ENCODE measurements around the gene PLAAT3. TPM values are rescaled to one million over a fixed set of nuclear protein-coding genes. Genes with fewer than 3 reads are reported as not detected.

PLAAT3 gene
- total RNA-seq, 1 donor from 2014 or later = 70.3 TPM

DNA sequence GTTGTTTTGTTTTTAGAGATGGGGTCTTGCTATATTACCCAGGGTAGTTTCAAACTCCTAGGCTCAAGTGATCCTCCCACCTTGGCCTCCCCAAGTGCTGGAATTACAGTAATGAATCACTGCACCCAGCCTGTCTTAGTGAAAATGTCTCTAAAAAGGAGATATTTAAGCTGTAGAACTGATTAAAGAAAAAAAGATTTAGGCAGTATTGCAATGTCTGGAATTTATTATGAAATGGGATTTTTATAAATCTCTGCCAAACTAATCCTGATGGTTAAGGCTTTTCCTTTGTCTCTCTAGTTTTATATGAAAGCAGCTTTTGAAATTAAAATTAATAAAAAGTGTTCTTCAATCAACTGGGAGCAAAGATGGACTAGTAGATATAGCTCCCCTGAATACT lies 2.1 kb downstream of the PLAAT3 start:
- H3K27ac ChIP-seq = no peak overlapping the region
- H3K4me3 ChIP-seq = peak overlapping the region; percentile 92
- H3K36me3 ChIP-seq = no peaks in the 10 kb centered on the region
- no peaks in the 10 kb centered on the region for H3K9me3 ChIP-seq
- TF ChIP-seq, protein P1, sequence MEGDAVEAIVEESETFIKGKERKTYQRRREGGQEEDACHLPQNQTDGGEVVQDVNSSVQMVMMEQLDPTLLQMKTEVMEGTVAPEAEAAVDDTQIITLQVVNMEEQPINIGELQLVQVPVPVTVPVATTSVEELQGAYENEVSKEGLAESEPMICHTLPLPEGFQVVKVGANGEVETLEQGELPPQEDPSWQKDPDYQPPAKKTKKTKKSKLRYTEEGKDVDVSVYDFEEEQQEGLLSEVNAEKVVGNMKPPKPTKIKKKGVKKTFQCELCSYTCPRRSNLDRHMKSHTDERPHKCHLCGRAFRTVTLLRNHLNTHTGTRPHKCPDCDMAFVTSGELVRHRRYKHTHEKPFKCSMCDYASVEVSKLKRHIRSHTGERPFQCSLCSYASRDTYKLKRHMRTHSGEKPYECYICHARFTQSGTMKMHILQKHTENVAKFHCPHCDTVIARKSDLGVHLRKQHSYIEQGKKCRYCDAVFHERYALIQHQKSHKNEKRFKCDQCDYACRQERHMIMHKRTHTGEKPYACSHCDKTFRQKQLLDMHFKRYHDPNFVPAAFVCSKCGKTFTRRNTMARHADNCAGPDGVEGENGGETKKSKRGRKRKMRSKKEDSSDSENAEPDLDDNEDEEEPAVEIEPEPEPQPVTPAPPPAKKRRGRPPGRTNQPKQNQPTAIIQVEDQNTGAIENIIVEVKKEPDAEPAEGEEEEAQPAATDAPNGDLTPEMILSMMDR (IDR thresholded peaks at IDR 0.05) = no peak
- H3K4me1 ChIP-seq = peaks cover 48% of the 10 kb centered on the region
- intact Hi-C loops (cut with DNase I) = no loop called here
- DNase-seq = no peak
- no peaks in the 10 kb centered on the region for H3K27me3 ChIP-seq
- no peak for ATAC-seq

DNA sequence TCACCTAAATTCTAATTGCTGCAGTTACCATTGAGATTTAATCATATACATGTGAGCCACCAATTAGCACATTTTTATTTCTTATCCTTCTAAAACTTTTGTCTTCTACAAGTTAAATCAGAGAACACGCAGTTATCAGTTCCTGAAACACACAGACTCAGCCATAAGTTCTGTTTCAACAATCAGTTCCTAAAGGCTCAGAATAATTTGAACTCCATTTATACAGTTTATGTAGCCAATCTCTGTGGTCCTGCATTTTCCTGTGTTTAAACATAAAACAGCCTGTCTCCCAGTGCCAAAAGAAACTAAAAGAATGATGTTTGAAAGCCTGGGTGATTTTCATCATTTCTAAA lies 2.9 kb downstream of the PLAAT3 start:
- Histone ChIP-seq H3K27ac (no peak overlapping the region), H3K36me3 (no peaks in the 10 kb centered on the region), H3K9me3 (no peaks in the 10 kb centered on the region), H3K4me1 (peaks cover 48% of the 10 kb centered on the region), H3K27me3 (no peaks in the 10 kb centered on the region), H3K4me3 (no peak overlapping the region)
- intact Hi-C loops (cut with DNase I) = no loop called here
- ATAC-seq = no peak
- DNase-seq = no peak
- TF ChIP-seq, protein P1 (IDR thresholded peaks at IDR 0.05) = no peak

DNA sequence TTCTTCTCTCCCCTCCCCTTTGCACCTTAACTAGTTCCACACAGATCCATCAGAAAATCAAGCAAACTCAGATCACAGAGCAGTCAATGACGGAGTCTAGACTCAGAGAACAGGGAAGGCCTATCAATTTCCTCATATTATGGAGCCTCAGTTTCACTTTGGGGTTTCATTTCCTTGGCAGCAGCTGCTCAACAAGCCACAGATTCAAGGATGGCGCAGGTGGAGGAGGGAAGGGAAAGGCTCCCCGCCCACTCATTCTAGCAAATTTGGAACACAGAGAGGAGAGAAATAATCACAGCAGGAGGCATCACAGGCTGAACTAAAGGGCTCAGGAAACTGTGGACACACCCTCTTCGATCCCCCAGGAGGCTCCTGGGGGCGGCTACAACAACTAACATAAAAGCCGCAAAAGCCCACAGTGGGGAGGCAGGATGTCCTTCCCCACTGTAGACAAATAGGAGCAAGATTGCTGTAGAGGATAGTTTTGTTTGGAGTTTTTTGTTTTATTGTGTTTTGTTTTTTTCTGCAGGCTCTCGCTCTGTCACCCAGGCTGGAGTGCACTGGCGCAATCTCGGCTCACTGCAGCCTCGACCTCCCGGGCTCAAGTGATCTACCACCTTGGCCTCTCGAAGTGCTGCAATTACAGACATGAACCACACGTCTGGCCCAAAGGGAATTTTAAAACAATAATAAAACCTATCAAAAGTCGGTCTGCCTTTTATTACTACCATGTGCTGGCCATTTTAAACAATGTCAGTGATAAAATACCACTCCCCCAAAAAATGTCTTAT lies 3.4 kb downstream of the PLAAT3 start:
- Histone ChIP-seq H3K27ac (no peak overlapping the region), H3K9me3 (no peaks in the 10 kb centered on the region), H3K4me1 (peaks cover 48% of the 10 kb centered on the region), H3K4me3 (no peak overlapping the region), H3K36me3 (no peaks in the 10 kb centered on the region), H3K27me3 (no peaks in the 10 kb centered on the region)
- DNase-seq (no peak), ATAC-seq (no peak)
- TF ChIP-seq, protein P1 (IDR thresholded peaks at IDR 0.05) = no peak
- intact Hi-C loops (cut with DNase I) = no loop called here

DNA sequence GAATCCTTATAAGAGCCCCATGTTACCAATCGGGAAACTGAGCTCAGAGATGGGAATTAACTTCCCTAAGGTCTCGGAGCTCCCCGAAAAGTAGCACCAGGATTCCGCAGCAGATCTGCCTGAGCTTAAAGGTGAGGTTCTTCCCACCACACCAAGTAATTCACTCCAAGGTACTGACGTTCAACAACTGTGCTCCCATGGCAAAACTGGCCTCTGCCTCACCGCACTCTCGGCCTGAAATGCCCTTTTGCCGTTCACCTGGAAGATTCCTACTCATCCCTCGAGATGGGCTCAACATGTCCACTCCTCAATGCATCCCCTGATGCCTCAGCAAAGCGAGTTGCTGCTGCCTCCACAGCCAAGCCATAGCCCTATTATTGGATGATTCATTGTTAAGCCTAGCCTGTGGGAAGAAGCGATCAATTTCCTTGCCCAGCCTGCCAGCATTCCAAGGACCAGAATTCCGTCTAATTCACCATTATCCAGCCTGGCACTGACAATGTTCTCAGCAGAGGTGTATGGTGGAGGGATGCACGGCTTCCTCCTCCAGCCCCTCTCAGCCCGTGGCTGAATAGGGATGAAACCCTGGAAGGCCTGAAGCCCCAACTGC lies 4.2 kb downstream of the PLAAT3 start:
- DNase-seq = no peak
- H3K4me3 ChIP-seq = no peak overlapping the region
- H3K4me1 ChIP-seq = peaks cover 48% of the 10 kb centered on the region
- intact Hi-C loops (cut with DNase I) = no loop called here
- no peaks in the 10 kb centered on the region for H3K27me3 ChIP-seq
- no peaks in the 10 kb centered on the region for H3K36me3 ChIP-seq
- H3K9me3 ChIP-seq = no peaks in the 10 kb centered on the region
- TF ChIP-seq, protein P1 (IDR thresholded peaks at IDR 0.05) = no peak
- ATAC-seq = no peak
- no peak overlapping the region for H3K27ac ChIP-seq

DNA sequence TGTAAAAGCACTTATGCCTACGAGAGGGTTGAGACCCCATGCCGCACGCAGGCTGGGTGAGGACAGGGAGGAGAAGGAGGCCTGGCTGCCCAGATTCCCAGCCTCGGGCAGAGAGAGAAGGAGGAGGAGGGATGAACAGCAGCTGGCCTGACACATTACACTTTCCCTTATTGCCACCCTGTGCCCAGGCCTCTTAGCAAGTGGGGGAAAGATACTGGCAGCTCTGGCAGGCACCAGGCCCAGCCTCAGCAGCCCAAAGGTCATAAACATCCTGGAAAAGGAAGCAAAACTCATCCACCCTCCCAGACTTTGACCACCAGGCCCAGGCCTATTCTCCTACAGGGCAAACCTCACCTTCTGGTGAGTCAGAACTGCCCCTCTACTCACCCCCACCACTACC lies 4.7 kb downstream of the PLAAT3 start:
- ATAC-seq = peak; percentile 31

More for the DNA sequence above, 4.7 kb downstream of the PLAAT3 start:
- Histone ChIP-seq H3K9me3 (no peaks in the 10 kb centered on the region), H3K27ac (no peak overlapping the region), H3K27me3 (no peaks in the 10 kb centered on the region), H3K36me3 (no peaks in the 10 kb centered on the region), H3K4me3 (no peak overlapping the region), H3K4me1 (peaks cover 48% of the 10 kb centered on the region)
- DNase-seq = no peak
- intact Hi-C loops (cut with DNase I) = no loop called here
- TF ChIP-seq, protein P1 (IDR thresholded peaks at IDR 0.05) = no peak

All from upper lobe of right lung (tissue), 1 donor.